Vagina (tissue), 2 donors: ENCODE data around the gene UACA. TPM values are rescaled to one million over a fixed set of nuclear protein-coding genes. Genes with fewer than 3 reads are reported as not detected.
"Not testable (repeated sequence)": the region's sequence is repeated elsewhere in the genome, so short reads cannot be mapped to it uniquely, and the experiment has no call there.

Experiments used
- DNase-seq, 2 donors: peaks; one replicate each; pipeline ENCODE4 v3.0.0-alpha.2; 2017; ENCODE audit errors: extremely low spot score in 2 of 2
- H3K27ac ChIP-seq: fragments of 200-600 bp; sonication (generic); one replicate; pipeline ENCODE4 v1.5.1; 2019
- H3K27me3 ChIP-seq: fragments of 200-600 bp; sonication (generic); one replicate; pipeline ENCODE4 v1.5.1; 2019
- H3K36me3 ChIP-seq, 2 donors: fragments of 200-600 bp; sonication (generic); one replicate each; pipeline ENCODE4 v1.5.1; 2017 to 2019
- H3K4me1 ChIP-seq: fragments of 200-600 bp; sonication (generic); one replicate; pipeline ENCODE4 v1.5.1; 2019
- H3K4me3 ChIP-seq, 2 donors: fragments of 200-600 bp; sonication (generic); 1 replicate in 1 of 2; 2 replicates in 1 of 2; pipeline ENCODE4 v1.5.1; 2016 to 2019
- H3K9me3 ChIP-seq: fragments of 200-600 bp; sonication (generic); one replicate; pipeline ENCODE4 v1.5.1; 2019
- CTCF ChIP-seq, 3 experiments: fragments of 450-650 bp in 2 of 3; fragments of 200-600 bp in 1 of 3; sonication (generic) in 1 of 3; IDR thresholded peaks; one replicate each; pipeline ENCODE4 v1.5.1; 2017 to 2019; ENCODE audit warnings: antibody characterized with exemption in 3 of 3, mild to moderate bottlenecking in 2 of 3, moderate library complexity in 2 of 3
- POLR2A ChIP-seq, 2 donors: fragments of 450-650 bp; IDR thresholded peaks; one replicate each; pipeline ENCODE4 v1.6.1; 2017; ENCODE audit warnings: antibody characterized with exemption in 2 of 2, mild to moderate bottlenecking in 2 of 2, moderate library complexity in 2 of 2
- POLR2AphosphoS5 ChIP-seq, 2 donors: sonication (generic); formaldehyde crosslinking; IDR thresholded peaks; one replicate each; pipeline ENCODE4 v1.9.0; 2017; ENCODE audit warnings: antibody characterized with exemption in 2 of 2, mild to moderate bottlenecking in 2 of 2, low read depth in 1 of 2; ENCODE audit not compliant: insufficient read depth in 1 of 2
- intact Hi-C: fragments of 100-400 bp; cut with DNase I; formaldehyde crosslinking; loops from one replicate; pipeline ENCODE4 v1.15.1; 2023
- total RNA-seq: library from RNA; depleted of rRNA; stranded (reverse); fragments of >200 nt; gene quantifications from one replicate; pipeline ENCODE4 v1.2.3, GENCODE V29; 2016

Gene UACA
- total RNA-seq, 1 donor from 2014 or later, result 40.3 TPM

- Histone ChIP-seq H3K36me3 (no peaks in the 10 kb centered on the region), H3K4me1 (no peaks in the 10 kb centered on the region), H3K27me3 (no peaks in the 10 kb centered on the region), H3K9me3 (no peaks in the 10 kb centered on the region), H3K27ac (no peak overlapping the region), H3K4me3 (no peak overlapping the region)
- intact Hi-C loops, result no loop called here
- TF ChIP-seq POLR2AphosphoS5 (IDR thresholded peaks at IDR 0.05; ENCODE audit: insufficient read depth in 1 of 2, low read depth in 1 of 2), result no peak
- TF ChIP-seq POLR2A (IDR thresholded peaks at IDR 0.05), result no peak
- no peak for TF ChIP-seq CTCF (IDR thresholded peaks at IDR 0.05)
- peak in 1 of 2 donors; percentile 31 for DNase-seq
These were observed 146.1 kb downstream of the UACA start for GRCh38 chr15:70617076-70617910.

GRCh38 chr15:70616311-70616756 is 147.0 kb downstream of the UACA start:
- H3K27ac ChIP-seq, H3K27me3 ChIP-seq, H3K36me3 ChIP-seq, H3K4me1 ChIP-seq, DNase-seq, H3K9me3 ChIP-seq, intact Hi-C loops, H3K4me3 ChIP-seq: not testable (repeated sequence)

- H3K9me3 ChIP-seq, result no peaks in the 10 kb centered on the region
- no peaks in the 10 kb centered on the region for H3K27me3 ChIP-seq
- intact Hi-C loops, result no loop called here
- no peaks in the 10 kb centered on the region for H3K4me1 ChIP-seq
- TF ChIP-seq POLR2A (IDR thresholded peaks at IDR 0.05) (no peak), POLR2AphosphoS5 (IDR thresholded peaks at IDR 0.05; ENCODE audit: insufficient read depth in 1 of 2, low read depth in 1 of 2) (no peak), CTCF (IDR thresholded peaks at IDR 0.05) (no peak)
- H3K4me3 ChIP-seq, result no peak overlapping the region
- DNase-seq, result peak in 1 of 2 donors; percentile 85
- H3K27ac ChIP-seq, result no peak overlapping the region
- no peaks in the 10 kb centered on the region for H3K36me3 ChIP-seq
These were observed 147.7 kb downstream of the UACA start for GRCh38 chr15:70615435-70616310.

- DNase-seq, result no peak
- Histone ChIP-seq H3K27ac (no peak overlapping the region), H3K27me3 (no peaks in the 10 kb centered on the region), H3K4me3 (no peak overlapping the region), H3K4me1 (peaks cover 3% of the 10 kb centered on the region), H3K9me3 (no peaks in the 10 kb centered on the region), H3K36me3 (no peaks in the 10 kb centered on the region)
- intact Hi-C loops, result no loop called here
- no peak for TF ChIP-seq POLR2AphosphoS5 (IDR thresholded peaks at IDR 0.05; ENCODE audit: insufficient read depth in 1 of 2, low read depth in 1 of 2)
- TF ChIP-seq POLR2A (IDR thresholded peaks at IDR 0.05), result no peak
- TF ChIP-seq CTCF (IDR thresholded peaks at IDR 0.05), result no peak
These were observed 149.1 kb downstream of the UACA start for GRCh38 chr15:70614221-70614620.

- peaks cover 11% of the 10 kb centered on the region for H3K4me1 ChIP-seq
- TF ChIP-seq POLR2A (IDR thresholded peaks at IDR 0.05) (no peak), POLR2AphosphoS5 (IDR thresholded peaks at IDR 0.05; ENCODE audit: insufficient read depth in 1 of 2, low read depth in 1 of 2) (no peak)
- H3K4me3 ChIP-seq, result no peak overlapping the region
- H3K27ac ChIP-seq, result no peak overlapping the region
- intact Hi-C loops, result no loop called here
- H3K27me3 ChIP-seq, result no peaks in the 10 kb centered on the region
- no peaks in the 10 kb centered on the region for H3K9me3 ChIP-seq
- DNase-seq, result no peak
- no peaks in the 10 kb centered on the region for H3K36me3 ChIP-seq
These were observed 150.1 kb downstream of the UACA start for GRCh38 chr15:70613271-70613670.
